Measurements from ENCODE around the gene GRHPR.

- TF ChIP-seq, protein P1, sequence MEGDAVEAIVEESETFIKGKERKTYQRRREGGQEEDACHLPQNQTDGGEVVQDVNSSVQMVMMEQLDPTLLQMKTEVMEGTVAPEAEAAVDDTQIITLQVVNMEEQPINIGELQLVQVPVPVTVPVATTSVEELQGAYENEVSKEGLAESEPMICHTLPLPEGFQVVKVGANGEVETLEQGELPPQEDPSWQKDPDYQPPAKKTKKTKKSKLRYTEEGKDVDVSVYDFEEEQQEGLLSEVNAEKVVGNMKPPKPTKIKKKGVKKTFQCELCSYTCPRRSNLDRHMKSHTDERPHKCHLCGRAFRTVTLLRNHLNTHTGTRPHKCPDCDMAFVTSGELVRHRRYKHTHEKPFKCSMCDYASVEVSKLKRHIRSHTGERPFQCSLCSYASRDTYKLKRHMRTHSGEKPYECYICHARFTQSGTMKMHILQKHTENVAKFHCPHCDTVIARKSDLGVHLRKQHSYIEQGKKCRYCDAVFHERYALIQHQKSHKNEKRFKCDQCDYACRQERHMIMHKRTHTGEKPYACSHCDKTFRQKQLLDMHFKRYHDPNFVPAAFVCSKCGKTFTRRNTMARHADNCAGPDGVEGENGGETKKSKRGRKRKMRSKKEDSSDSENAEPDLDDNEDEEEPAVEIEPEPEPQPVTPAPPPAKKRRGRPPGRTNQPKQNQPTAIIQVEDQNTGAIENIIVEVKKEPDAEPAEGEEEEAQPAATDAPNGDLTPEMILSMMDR (IDR thresholded peaks at IDR 0.05; ENCODE audit: control extremely low read depth in 1 of 3, insufficient read depth in 1 of 3, low read depth in 1 of 3, low read length in 3 of 3): no peak
- no peak for TF ChIP-seq NRF1 (IDR thresholded peaks at IDR 0.05; ENCODE audit: low read depth, low read length)
- TF ChIP-seq SP1 (IDR thresholded peaks at IDR 0.05; ENCODE audit: low read depth, low read length): no peak
- no peak for TF ChIP-seq CREB1 (IDR thresholded peaks at IDR 0.05)
Observed at GRCh38 chr9:37408933-37409710, 13.4 kb upstream of the GRHPR start.

Data from H1 (cell line).